Stimulated activated CD8-positive, alpha-beta memory T cell treated with anti-CD3 and anti-CD28 coated beads, Interleukin-12 subunit alpha, Interleukin-12 subunit beta, amount 100 ng/mL, for 1 hour (primary cell): ENCODE measurements around the gene ISCU.

Experiments used
- DNase-seq: peaks from one replicate; pipeline ENCODE4 v3.0.0-alpha.2; 2020; ENCODE audit warnings: low read depth

ISCU gene

DNA sequence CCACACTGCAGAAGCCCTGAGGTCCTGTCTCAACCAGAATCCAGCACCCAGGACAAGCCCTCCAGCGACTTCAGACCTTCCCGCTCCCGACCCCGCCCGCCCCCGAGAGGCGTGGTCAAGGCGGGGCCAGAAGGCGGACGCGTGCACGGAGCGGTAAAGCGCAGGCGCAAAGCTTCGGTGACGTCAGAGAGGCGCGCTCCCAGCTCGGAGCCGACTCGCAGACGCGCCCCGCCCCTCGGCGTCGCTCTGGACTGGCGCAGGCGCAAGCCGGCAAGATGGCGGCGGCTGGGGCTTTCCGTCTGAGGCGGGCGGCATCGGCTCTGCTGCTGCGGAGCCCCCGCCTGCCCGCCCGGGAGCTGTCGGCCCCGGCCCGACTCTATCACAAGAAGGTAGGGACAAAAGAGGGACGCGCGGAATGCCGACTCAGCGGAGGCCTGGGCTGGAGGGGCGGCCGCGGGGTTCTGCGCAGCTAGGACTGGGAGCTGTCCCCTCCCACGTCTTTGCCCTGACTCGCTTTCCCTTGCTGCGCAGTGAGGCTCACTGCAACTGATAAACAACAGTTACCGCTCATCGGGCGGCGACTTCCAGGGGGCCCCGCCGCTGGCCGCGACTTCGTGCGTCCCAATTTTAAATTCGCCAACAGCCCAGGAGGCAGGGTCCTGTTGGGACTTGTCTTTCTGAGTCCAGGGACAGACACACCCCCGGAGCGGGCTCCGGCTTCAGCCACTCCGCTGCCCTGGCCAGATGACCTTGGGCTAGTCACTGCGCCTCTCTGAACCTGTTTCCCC is at the start of gene ISCU:
Gene ISCU (plus strand): TSS at position 249 of the 788 bp plus-strand sequence. CDS start 27 bp downstream, at position 276.
- peak; percentile 99 for DNase-seq

DNA sequence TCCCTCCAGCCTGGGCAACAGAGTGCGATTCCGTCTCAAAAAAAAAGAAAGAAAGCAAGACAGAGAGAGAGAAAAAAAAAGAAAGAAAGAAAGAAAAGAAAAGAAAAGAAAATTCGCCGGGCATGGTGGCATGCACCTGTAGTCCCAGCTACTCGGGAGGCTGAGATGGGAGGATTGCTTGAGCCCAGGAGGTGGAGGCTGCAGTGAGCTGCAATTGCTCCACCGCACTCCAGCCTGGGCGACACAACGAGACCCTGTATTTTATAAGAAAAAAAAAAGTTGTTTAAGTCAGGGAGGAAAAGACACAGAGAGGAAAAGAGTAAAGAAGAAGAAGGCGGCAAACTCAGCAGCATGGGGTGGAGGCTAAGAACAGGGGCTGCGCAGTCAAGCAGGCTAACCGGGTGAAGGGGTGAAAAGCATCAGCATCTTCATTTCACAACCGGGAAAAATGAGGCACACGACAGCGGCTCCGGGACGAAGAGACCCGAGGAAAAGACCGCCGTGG is 47.9 kb upstream of the ISCU start:
- DNase-seq, result no peak

DNA sequence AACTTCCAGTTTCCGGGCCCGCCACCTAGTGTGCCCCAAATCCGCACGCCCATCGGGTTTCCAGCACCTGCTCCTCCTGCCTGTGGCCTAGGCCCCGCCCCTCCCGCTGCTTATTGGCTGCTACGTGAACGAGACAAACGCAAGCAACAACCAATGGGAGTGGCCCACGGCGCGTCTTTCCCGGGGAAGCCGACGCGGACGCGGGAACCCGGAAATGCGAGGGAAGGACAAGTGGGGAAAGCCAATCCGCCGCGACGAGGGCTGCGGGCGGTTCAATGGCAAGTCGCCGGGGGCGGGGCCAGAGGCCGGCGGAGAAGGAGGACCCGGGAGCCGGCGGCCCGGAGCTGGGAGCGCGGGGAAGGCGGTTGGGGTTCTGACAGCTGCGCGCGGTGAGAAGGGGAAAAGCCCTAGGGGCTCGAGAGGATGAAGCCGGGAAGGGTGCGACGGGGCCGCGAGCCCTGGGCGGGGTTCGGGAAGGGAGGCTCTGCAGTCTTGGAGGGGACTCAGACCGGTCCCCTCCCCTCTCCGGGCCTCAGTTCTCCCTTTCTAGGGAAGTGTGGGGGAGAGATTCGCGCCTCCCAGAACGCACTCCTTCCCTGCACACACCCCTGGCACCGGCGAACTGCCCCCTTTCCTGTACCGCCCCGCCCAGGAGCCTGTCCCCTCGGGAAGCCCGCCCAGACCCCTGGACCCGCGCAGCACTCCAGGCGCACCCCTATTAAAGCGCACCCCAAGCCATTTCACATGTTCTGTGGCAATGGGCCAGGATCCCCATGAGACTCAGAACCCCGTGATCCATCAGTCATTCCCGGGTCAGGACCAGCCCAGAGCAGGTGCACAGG is 47.2 kb upstream of the ISCU start, which contains the start of gene FICD:
Gene FICD (plus strand): TSS at position 305 of the 842 bp plus-strand sequence. CDS start 1,696 bp downstream, outside the sequence.
- peak; percentile 99 for DNase-seq

DNA sequence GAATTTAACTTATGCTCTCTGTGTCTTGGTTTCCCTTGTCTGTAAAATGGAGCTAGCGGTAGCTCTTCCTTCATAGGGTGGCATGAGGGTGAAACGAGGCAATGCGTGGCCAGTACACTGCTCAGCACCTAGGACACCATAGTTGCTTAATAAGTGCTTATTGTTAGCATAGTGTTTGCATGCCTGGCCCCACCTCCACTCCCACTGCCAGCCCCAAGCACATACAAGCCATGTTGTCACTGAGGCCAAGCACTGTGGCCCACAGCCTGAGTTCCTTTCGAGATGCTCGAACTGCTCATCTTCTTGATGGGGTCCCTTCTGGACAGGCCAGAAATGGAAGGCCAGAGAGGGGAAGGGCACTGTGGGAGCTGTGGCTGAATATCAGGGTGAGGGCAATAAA is 46.5 kb upstream of the ISCU start:
- DNase-seq, result no peak

DNA sequence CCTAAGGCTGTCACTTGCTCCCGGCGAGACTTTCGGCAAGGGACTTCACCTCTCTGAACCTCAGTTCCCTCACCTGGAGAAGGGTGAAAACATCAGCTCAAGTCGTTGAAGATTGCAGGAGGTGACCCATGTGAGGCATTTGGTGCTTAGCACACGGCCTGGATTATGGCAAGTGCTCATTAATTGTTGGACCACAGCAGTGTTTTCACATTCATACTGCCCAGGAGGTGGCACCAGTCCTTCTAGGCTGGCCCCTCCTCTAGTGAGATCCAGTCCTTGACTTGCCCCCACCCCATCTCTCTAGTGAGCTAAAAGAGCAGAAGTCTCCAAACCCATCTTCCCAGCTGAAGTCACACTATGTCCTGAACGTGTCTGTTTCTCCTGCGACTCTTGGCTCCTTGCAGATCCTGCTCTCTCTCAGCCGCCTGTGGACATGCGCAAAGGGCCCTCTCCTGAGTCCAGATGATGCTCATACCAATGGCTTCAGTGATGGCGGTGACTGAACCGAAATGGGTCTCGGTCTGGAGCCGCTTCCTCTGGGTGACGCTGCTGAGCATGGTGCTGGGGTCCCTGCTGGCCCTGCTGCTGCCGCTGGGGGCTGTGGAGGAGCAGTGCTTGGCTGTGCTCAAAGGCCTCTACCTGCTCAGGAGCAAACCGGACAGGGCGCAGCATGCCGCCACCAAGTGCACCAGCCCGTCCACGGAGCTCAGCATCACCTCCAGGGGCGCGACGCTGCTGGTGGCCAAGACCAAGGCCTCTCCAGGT is 45.7 kb upstream of the ISCU start:
- no peak for DNase-seq

DNA sequence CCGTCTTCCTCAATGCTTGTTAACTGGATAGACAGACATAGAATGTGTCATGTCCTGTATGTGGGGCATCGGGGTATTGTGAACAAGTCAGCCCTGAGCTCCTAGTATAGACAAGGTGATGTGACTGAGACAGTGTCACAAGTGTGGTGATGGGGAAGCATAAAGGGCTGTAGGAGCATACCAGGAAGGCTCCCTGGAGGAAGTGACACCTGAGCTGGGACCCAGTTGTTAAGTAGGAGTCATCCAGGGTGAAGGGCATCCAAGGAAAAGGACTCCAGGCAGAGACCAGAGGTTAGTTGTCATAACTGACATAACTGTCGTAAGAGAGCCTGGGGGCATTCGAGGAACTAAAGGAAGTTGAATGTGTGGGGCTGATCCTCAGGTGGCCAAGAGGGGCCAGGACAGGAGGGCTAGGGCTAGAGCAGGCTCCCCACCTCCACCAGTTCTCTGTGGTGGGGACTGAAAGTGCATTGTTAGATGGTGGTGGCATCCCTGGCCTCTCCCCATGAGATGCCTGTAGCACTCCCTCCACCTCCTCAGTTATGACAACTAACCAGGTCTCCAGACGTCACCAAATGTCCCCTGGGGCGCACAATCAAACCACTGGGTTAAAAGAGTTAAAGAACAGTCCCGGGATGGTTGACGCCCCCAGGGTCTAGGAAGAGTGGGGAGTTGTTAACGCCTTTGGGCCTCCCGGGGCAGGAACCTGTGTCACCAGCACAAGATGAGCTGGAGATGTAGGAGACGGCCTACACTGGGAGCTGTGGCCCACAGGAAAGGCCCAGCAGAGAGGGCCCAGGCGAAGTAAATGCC is 44.9 kb upstream of the ISCU start:
- no peak for DNase-seq

DNA sequence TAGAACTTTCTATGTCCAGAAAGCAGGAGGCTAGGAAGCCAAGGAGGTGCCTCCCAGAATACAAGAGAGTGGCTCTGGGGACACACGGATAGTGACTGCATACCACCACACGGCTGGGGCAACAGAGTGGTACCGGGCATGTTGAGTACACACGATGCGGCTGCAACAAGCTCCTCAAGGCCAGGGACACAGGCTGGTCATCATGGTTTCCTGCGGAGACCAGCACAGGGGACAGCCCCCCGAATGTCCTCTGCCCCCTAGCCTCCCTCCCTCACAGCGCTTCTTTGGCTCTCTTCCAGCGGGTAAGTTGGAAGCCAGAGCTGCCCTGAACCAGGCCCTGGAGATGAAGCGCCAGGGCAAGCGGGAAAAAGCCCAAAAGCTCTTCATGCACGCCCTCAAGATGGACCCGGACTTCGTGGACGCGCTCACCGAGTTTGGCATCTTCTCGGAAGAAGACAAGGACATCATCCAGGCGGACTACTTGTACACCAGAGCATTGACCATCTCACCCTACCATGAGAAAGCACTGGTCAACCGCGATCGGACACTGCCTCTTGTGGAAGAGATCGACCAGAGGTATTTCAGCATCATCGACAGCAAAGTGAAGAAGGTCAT is 44.2 kb upstream of the ISCU start:
- no peak for DNase-seq

DNA sequence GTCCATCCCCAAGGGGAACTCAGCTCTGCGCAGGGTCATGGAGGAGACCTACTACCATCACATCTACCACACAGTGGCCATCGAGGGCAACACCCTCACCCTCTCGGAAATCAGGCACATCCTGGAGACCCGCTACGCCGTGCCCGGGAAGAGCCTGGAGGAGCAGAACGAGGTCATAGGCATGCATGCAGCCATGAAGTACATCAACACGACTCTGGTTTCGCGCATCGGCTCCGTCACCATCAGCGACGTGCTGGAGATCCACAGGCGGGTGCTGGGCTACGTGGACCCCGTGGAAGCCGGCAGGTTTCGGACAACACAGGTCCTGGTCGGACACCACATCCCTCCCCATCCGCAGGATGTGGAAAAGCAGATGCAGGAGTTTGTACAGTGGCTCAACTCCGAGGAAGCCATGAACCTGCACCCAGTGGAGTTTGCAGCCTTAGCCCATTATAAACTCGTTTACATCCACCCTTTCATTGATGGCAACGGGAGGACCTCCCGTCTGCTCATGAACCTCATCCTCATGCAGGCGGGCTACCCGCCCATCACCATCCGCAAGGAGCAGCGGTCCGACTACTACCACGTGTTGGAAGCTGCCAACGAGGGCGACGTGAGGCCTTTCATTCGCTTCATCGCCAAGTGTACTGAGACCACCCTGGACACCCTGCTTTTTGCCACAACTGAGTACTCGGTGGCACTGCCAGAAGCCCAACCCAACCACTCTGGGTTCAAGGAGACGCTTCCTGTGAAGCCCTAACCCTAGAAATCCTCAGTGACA is 43.5 kb upstream of the ISCU start:
- DNase-seq, result no peak

DNA sequence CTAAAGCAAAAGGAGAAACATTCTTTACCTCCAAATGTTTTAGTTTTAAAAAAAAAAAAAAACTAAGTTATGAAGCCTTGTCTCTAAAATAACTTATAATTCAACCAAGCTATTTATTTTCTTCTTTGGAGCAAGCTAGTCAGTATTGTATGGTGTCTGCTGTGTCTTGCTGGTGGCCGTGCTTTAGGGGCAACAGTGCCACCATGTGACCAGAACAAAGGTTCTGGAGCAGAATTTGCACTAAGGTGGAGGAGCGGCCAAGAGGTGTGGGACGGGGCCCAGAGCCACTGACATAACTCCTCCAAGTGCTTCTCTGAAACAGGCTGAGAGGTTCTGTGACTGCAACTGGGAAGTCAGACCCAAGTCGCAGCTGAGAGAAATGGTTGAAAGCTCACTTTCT is 42.8 kb upstream of the ISCU start:
- DNase-seq, result no peak

DNA sequence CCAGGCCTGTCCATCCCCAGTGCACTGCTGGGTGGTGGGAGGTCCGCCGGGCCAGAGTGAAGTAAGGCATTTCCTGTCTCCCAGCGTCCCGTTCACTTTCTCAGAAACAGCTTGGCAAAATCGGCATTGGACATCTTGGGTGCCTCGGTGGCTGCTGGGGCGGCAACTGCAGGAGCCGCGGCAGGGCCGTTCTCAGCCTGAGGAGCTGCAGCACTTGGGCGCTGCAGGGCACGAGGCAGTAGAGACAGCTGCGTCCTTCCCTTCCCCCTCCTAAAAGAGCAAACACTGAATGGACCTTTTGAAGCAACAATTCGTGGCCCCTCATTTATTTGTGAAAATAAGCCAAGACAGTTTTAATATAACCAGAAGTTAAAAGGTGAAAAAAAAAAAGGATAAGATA is 39.0 kb upstream of the ISCU start:
- no peak for DNase-seq

DNA sequence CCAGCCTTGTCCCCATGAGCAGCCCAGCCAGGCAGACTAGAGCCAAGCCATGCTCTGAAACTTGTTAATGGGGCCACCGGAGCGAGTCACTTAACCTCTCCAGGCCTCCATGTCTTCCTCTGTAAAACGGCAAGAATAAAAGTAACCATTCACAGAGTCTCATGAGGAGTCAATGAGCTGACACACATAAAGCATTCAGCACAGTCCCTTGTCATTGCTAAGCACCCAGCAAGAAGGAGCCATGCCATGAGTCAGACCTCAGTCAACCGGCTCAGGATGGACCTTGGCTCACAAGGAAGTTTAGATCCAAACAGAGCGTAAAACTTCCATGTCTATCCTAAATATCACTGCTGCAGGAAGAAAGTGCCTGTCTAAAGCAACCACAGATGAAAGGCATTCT is 36.7 kb upstream of the ISCU start:
- no peak for DNase-seq

DNA sequence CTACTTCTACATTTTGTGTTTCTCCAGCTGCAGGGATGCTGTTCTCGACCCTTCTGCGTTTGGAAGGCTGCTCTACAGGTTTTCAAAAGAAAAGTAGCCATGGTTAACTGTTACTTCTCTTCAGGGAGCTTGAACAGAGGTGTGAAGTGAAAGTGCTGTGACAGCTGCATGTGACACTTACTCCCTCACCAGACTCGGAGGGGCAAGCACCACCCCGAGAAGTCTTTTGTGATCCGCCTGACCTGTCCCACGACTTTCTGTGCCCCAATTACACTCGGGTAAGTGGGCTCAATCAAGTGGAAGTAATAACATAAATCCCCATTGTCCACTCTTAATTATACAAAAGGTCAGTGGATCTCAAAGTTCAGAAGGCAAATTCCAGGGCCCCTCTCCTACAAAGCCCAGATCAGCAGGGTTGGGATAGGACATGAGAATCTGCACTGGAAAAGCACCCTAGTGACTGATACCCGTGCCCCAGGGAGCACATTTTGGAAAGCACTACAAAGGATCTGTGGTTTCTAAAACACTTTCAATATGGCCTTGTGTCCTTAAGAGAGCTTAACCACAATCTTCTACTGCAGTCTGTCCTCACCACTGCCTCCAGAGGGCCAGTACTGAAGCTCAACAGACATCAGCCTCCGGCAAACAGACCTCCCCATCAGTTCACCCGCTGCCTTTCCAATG is 35.8 kb upstream of the ISCU start:
- DNase-seq, result no peak

DNA sequence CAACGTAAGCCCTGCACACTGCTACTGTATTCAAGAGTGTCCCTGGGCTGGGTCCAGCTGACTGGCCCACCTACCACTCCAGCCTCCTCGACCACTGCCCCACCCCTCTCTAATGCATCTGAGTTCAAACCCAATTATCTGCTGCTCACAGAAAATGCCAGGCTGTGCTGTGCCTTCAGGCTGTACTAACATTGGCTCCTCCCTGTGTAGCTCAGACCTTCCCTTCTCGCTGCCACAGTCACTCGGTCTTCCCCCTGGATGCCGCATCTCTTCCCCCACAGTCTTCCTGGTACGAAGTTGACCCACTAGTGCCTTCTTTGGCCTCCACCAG is 35.3 kb upstream of the ISCU start:
- no peak for DNase-seq

DNA sequence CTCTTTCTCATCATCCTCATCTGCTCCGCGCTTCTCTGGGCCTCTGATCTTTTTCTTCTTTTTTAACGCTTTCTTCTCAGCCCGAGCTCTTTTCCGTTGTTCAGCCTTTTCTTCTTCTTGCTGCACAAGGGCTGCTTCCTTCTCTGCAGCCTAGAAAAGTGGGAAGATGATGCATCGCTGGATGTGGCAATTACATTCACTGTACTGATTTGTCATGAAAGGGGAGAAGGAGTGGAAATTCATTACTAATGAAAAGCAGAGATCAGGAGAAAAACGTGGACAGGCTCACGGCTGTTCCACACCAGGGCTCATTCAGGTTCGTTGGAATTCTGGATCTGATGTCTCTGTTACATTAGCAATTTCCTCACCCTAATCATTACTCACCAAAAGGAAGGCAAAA is 32.2 kb upstream of the ISCU start:
- DNase-seq, result no peak

DNA sequence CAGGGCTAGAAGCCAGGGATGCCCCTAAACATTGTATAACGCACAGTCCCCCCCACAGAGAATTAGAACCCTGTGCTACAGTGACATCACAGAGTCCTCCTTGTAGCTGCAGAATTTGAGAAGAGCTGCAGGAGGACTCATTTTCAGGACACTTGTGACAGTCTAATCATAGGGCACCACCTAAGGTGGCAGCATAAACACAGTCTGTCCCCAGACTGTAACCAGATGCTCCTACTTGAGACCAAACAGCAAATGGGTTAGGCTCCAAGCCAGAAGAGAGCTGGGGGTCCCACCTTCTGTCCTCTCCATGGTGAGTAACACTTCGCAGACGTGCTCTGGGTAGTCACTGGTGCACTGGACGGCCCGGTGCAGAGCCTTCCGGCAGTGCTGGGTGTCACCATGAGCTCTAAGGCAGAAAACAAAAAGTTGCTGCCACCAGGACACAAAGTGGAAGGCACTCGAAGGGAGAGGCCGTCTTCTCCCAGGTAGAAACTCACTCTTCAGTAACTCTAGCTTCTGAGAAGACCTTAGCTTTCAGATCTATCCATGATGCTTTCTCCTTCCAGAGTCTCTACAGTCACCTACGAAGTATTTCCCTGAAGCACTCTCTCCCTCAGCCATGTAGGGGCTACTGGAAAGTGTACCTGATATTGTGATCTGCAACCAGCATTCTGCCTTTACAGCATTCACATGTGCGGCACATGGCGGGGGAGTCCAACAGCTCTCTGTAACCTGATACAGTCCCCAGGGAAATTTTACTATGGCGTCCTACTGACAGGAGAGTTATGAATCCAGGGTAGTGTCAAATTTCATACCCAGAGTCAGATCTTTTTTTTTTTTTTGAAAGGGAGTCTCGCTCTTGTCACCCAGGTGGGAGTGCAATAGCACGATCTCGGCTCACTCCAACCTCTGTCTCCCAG is 30.2 kb upstream of the ISCU start:
- DNase-seq, result no peak

DNA sequence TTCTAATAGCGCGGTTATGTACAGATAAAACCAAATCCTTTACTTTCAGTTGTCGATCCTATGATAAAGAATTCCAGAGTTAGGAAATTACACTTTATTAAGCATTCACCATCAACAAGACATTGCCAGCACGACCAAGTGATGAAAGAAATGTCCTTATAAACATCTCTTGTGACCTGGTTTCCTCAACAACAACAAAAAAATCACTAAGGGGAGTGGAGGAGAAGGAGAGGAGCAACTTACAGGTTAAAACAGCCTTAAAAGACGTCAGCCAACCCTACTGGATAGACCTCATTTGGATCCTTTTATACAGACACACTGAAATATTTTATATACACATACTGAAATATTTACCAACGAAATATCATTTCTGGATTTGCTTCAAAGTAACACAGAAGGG is 24.2 kb upstream of the ISCU start:
- DNase-seq, result no peak

DNA sequence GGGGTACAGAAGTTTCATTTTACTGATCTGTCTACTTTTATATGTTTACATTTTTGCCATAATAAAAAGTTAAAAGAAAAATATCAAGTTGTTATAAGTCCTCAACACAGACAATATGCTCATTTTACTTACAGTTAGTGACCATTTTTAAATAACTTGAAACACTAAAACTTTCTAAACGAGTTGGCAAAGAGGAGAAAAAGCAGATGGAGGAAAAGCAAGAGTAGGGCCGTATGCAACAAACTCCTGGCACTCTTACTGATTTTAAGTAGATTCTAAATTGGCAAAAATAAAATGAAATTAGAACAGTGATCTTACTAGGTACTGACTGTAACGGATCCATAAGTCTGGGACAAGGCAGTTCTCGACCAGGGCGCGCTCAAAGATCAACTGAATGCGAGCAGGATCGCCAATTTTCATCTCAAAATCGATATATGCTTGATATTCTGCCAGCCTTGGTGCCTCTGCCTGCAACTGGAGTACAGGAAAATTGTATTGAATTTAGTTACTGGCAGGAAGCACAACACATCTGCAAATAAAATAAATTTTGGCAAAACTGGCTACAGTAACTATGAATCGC is 23.7 kb upstream of the ISCU start:
- DNase-seq, result no peak

DNA sequence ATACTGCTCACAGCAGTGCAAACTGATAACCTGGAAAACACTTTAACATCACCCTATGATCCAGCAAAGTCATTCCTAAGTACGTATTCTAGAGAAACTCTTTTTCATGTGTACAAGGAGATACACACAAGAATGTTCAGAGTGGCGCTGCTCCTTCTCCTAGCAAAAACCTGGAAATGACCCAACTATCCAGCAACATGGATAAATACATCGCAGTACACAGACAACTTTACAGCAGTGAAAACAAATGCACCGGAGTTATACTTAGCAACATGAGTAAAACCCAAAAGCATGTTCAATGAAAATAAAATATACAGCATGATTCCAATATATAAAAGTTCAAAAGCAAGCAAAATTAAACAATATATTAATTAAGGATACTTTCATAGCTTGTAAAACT is 20.1 kb upstream of the ISCU start:
- DNase-seq, result no peak
